ENCODE results near the gene PKNOX2. TPM values are rescaled to one million over a fixed set of nuclear protein-coding genes. Genes with fewer than 3 reads are reported as not detected.

The PKNOX2 gene
- total RNA-seq, 1 experiment from 2014 or later, result 3.7 TPM

- H3K27ac Mint-ChIP-seq, result no peak overlapping the region
- no peak; the same call in 1 of the 2 replicates for ATAC-seq
Measured at GRCh38 chr11:125192183-125192582, 27.6 kb downstream of the PKNOX2 start.

More at GRCh38 chr11:125192183-125192582, 27.6 kb downstream of the PKNOX2 start:
- no peak overlapping the region for H3K4me3 Mint-ChIP-seq
- no peaks in the 10 kb centered on the region; the same call in 1 of the 2 replicates for H3K27me3 Mint-ChIP-seq (ENCODE audit: low read depth)
- 0 out of 2 replicates have a peak, but pooled peaks cover 2% of the 10 kb centered on the region for H3K36me3 Mint-ChIP-seq
- peaks cover 12% of the 10 kb centered on the region for H3K9me3 Mint-ChIP-seq
- ChIA-PET CTCF (interaction anchor here (0.6 to 1.9 kb wide), 7 partner anchors 9 to 237 kb away, joined by 3 to 8 read pairs (median 3); no protein-coding TSS in a partner anchor), POLR2A (no interaction called here)
- DNase-seq (ENCODE audit: low spot score), result no peak
- peaks cover 24% of the 10 kb centered on the region for H3K4me1 Mint-ChIP-seq
- TF ChIP-seq ZNF121 (CRISPR knock-in tag; IDR thresholded peaks at IDR 0.05) (no peak), KAT7 (CRISPR knock-in tag; IDR thresholded peaks at IDR 0.05; ENCODE audit: borderline replicate concordance) (no peak), NFATC4 (CRISPR knock-in tag; IDR thresholded peaks at IDR 0.05) (no peak), OVOL2 (CRISPR knock-in tag; IDR thresholded peaks at IDR 0.05; ENCODE audit: borderline replicate concordance) (no peak), ZNF219 (CRISPR knock-in tag; IDR thresholded peaks at IDR 0.05; ENCODE audit: borderline replicate concordance) (no peak), CDX4 (CRISPR knock-in tag; IDR thresholded peaks at IDR 0.05; ENCODE audit: borderline replicate concordance) (no peak), ATF2 (CRISPR knock-in tag; IDR thresholded peaks at IDR 0.05; ENCODE audit: borderline replicate concordance, low read depth) (no peak), MLX (CRISPR knock-in tag; IDR thresholded peaks at IDR 0.05) (no peak), IRF1 (CRISPR knock-in tag; IDR thresholded peaks at IDR 0.05) (no peak), SP1 (CRISPR knock-in tag; conservative IDR thresholded peaks at IDR 0.05) (no peak), ELF4 (CRISPR knock-in tag; IDR thresholded peaks at IDR 0.05; ENCODE audit: low read depth) (no peak), AFF4 (CRISPR knock-in tag; IDR thresholded peaks at IDR 0.05; ENCODE audit: borderline replicate concordance) (no peak), RELA (CRISPR knock-in tag; IDR thresholded peaks at IDR 0.05; ENCODE audit: borderline replicate concordance) (no peak), ZNF416 (CRISPR knock-in tag; IDR thresholded peaks at IDR 0.05) (no peak), ZNF317 (CRISPR knock-in tag; IDR thresholded peaks at IDR 0.05; ENCODE audit: borderline replicate concordance, low read depth) (no peak)
- TF ChIP-seq, protein P1, sequence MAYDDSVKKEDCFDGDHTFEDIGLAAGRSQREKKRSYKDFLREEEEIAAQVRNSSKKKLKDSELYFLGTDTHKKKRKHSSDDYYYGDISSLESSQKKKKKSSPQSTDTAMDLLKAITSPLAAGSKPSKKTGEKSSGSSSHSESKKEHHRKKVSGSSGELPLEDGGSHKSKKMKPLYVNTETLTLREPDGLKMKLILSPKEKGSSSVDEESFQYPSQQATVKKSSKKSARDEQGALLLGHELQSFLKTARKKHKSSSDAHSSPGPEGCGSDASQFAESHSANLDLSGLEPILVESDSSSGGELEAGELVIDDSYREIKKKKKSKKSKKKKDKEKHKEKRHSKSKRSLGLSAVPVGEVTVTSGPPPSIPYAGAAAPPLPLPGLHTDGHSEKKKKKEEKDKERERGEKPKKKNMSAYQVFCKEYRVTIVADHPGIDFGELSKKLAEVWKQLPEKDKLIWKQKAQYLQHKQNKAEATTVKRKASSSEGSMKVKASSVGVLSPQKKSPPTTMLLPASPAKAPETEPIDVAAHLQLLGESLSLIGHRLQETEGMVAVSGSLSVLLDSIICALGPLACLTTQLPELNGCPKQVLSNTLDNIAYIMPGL (CRISPR knock-in tag; IDR thresholded peaks at IDR 0.05), result no peak
- TF ChIP-seq, protein P2, sequence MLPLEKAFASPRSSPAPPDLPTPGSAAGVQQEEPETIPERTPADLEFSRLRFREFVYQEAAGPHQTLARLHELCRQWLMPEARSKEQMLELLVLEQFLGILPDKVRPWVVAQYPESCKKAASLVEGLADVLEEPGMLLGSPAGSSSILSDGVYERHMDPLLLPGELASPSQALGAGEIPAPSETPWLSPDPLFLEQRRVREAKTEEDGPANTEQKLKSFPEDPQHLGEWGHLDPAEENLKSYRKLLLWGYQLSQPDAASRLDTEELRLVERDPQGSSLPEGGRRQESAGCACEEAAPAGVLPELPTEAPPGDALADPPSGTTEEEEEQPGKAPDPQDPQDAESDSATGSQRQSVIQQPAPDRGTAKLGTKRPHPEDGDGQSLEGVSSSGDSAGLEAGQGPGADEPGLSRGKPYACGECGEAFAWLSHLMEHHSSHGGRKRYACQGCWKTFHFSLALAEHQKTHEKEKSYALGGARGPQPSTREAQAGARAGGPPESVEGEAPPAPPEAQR (CRISPR knock-in tag; IDR thresholded peaks at IDR 0.05), result no peak
- TF ChIP-seq, protein P3, sequence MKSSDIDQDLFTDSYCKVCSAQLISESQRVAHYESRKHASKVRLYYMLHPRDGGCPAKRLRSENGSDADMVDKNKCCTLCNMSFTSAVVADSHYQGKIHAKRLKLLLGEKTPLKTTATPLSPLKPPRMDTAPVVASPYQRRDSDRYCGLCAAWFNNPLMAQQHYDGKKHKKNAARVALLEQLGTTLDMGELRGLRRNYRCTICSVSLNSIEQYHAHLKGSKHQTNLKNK (CRISPR knock-in tag; IDR thresholded peaks at IDR 0.05), result no peak
- TF ChIP-seq, protein P4, sequence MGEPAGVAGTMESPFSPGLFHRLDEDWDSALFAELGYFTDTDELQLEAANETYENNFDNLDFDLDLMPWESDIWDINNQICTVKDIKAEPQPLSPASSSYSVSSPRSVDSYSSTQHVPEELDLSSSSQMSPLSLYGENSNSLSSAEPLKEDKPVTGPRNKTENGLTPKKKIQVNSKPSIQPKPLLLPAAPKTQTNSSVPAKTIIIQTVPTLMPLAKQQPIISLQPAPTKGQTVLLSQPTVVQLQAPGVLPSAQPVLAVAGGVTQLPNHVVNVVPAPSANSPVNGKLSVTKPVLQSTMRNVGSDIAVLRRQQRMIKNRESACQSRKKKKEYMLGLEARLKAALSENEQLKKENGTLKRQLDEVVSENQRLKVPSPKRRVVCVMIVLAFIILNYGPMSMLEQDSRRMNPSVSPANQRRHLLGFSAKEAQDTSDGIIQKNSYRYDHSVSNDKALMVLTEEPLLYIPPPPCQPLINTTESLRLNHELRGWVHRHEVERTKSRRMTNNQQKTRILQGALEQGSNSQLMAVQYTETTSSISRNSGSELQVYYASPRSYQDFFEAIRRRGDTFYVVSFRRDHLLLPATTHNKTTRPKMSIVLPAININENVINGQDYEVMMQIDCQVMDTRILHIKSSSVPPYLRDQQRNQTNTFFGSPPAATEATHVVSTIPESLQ (CRISPR knock-in tag; IDR thresholded peaks at IDR 0.05), result no peak

Measured in WTC11 (cell line).